ENCODE data around the gene SLC16A2.

DNA sequence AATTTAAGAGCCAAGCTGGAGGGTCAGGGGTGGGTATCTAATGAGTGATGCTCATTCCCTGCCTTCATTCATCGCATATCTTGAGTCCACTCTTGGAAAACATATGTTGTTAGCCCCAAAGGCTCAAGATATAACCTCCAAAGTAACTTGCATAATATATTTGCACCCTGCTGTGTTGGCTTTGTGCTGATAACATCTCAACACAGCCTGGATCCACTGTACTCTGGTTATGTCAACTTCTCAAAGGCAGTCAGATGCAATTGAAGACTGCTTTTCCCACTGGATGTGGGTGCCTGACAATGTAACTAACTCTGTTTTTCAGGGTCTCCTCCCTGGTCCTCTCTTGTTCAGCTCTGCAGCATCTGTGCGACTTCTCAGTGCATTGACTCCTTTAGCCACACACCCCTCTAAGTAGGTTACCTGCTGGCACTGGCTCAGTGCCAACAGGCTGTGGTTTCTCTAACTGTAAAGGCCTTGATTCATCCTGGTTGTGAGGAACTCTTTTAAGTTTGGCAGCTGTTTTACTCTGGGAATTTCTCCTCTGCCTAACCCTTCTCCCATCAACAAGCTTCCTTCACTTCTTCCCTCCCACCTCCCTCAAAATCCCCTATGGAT, 28.1 kb downstream of the SLC16A2 start:
- TF ChIP-seq, protein P1, sequence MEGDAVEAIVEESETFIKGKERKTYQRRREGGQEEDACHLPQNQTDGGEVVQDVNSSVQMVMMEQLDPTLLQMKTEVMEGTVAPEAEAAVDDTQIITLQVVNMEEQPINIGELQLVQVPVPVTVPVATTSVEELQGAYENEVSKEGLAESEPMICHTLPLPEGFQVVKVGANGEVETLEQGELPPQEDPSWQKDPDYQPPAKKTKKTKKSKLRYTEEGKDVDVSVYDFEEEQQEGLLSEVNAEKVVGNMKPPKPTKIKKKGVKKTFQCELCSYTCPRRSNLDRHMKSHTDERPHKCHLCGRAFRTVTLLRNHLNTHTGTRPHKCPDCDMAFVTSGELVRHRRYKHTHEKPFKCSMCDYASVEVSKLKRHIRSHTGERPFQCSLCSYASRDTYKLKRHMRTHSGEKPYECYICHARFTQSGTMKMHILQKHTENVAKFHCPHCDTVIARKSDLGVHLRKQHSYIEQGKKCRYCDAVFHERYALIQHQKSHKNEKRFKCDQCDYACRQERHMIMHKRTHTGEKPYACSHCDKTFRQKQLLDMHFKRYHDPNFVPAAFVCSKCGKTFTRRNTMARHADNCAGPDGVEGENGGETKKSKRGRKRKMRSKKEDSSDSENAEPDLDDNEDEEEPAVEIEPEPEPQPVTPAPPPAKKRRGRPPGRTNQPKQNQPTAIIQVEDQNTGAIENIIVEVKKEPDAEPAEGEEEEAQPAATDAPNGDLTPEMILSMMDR (IDR thresholded peaks at IDR 0.05) = no peak
- TF ChIP-seq EP300 (IDR thresholded peaks at IDR 0.05) = no peak
